ENCODE data around the gene CSNK2B. TPM values are rescaled to one million over a fixed set of nuclear protein-coding genes. Genes with fewer than 3 reads are reported as not detected.

Gene CSNK2B
- total RNA-seq, 1 experiment from 2014 or later: 173 TPM

DNA sequence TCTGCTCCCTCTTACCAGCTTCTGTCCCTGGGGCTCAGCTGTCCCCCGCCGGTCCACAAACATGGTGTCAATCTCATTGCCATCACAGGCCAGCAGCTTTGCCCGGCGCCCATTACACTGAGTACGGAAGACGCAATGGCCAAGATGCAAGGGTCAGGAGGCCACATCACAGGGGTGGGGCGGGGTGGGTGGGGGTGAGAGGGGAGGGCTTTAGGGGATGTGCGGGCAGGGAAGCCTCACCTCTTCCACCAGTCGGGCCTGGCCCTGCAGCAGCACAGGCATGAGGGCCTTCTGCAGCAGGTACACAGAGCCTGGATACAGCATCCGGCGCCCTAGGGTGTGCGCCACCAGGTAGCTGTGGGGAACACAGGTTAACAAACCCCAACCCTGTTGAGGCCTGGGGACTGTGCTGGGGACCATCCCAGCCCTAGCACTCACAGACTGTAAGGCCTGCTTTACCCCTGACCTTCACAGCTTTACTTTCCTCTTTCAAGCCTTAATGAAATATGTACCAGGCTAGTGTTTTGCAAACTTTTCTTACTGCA is 25.8 kb downstream of the CSNK2B start:
- DNase-seq: no peak
- peaks cover under 1% of the 10 kb centered on the region; the same call in 1 of the 2 replicates for H3K36me3 ChIP-seq (ENCODE audit: low read depth)
- H3K4me3 ChIP-seq: no peak overlapping the region
- no peak for TF ChIP-seq EZH2 (IDR thresholded peaks at IDR 0.05; ENCODE audit: low read depth)
- TF ChIP-seq, protein P1, sequence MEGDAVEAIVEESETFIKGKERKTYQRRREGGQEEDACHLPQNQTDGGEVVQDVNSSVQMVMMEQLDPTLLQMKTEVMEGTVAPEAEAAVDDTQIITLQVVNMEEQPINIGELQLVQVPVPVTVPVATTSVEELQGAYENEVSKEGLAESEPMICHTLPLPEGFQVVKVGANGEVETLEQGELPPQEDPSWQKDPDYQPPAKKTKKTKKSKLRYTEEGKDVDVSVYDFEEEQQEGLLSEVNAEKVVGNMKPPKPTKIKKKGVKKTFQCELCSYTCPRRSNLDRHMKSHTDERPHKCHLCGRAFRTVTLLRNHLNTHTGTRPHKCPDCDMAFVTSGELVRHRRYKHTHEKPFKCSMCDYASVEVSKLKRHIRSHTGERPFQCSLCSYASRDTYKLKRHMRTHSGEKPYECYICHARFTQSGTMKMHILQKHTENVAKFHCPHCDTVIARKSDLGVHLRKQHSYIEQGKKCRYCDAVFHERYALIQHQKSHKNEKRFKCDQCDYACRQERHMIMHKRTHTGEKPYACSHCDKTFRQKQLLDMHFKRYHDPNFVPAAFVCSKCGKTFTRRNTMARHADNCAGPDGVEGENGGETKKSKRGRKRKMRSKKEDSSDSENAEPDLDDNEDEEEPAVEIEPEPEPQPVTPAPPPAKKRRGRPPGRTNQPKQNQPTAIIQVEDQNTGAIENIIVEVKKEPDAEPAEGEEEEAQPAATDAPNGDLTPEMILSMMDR (conservative IDR thresholded peaks at IDR 0.05): no peak
- H3K9me3 ChIP-seq (ENCODE audit: insufficient read depth, low read depth): no peaks in the 10 kb centered on the region
- H3K4me2 ChIP-seq: no peak overlapping the region
- no peaks in the 10 kb centered on the region for H3K79me2 ChIP-seq (ENCODE audit: low read depth)
- no TSS peak for BruUV-seq (replicated peaks)
- ChIA-PET POLR2A (ENCODE audit: unreplicated experiment) (interaction anchor here (0.6 kb wide), 1 partner anchor 18 kb away, joined by 6 read pairs; no protein-coding TSS in a partner anchor), CTCF (no interaction called here)
- no peaks in the 10 kb centered on the region for H4K20me1 ChIP-seq (ENCODE audit: insufficient read depth)
- no peak overlapping the region for H3K27ac ChIP-seq
- intact Hi-C loops (cut with micrococcal nuclease; ENCODE audit: unreplicated experiment): no loop called here
- no peaks in the 10 kb centered on the region; the same call in 1 of the 2 replicates for H3F3A ChIP-seq (ENCODE audit: insufficient read depth, low read depth)
- H2AFZ ChIP-seq: no peak overlapping the region
- H3K9me2 ChIP-seq (ENCODE audit: insufficient read depth): no peaks in the 10 kb centered on the region
- H3K4me1 ChIP-seq (replicated peaks; ENCODE audit: insufficient read depth): no peaks in the 10 kb centered on the region; the same call in 1 of the 2 replicates
- no peaks in the 10 kb centered on the region for H3K27me3 ChIP-seq (ENCODE audit: insufficient read depth, low read depth)

DNA sequence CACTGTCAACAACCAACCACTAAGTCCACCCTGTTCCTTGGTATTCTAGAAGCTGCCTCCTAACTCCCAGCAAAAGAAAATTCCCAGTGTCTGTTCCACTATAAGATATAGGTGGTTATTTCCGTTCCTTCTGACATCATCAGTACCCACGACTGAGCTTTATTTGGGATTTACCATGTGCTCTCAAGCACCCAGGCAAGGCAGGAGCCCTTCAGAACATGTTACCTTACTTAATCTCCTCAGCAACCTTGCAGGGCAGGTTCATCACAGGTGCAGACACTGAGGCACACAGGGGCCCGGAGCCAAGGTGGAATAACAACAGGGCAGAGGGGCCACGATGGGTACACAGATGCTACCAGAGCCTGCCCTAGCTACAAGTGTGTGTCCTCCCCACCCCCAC is 26.5 kb downstream of the CSNK2B start:
- Histone ChIP-seq H4K20me1 (ENCODE audit: insufficient read depth) (no peaks in the 10 kb centered on the region), H3K27me3 (ENCODE audit: insufficient read depth, low read depth) (no peaks in the 10 kb centered on the region), H3K4me2 (no peak overlapping the region), H3K9me2 (ENCODE audit: insufficient read depth) (no peaks in the 10 kb centered on the region), H3F3A (ENCODE audit: insufficient read depth, low read depth) (no peaks in the 10 kb centered on the region; the same call in 1 of the 2 replicates), H3K79me2 (ENCODE audit: low read depth) (no peaks in the 10 kb centered on the region), H3K27ac (no peak overlapping the region), H3K4me3 (no peak overlapping the region), H2AFZ (no peak overlapping the region), H3K36me3 (ENCODE audit: low read depth) (peaks cover 3% of the 10 kb centered on the region; the same call in 1 of the 2 replicates), H3K9me3 (ENCODE audit: insufficient read depth, low read depth) (no peaks in the 10 kb centered on the region), H3K4me1 (replicated peaks; ENCODE audit: insufficient read depth) (no peaks in the 10 kb centered on the region; the same call in 1 of the 2 replicates)
- intact Hi-C loops (cut with micrococcal nuclease; ENCODE audit: unreplicated experiment): no loop called here
- ChIA-PET CTCF (no interaction called here), POLR2A (ENCODE audit: unreplicated experiment) (no interaction called here)
- TF ChIP-seq, protein P1 (conservative IDR thresholded peaks at IDR 0.05): no peak
- TF ChIP-seq EZH2 (IDR thresholded peaks at IDR 0.05; ENCODE audit: low read depth): no peak
- no TSS peak for BruUV-seq (replicated peaks)
- DNase-seq: no peak

DNA sequence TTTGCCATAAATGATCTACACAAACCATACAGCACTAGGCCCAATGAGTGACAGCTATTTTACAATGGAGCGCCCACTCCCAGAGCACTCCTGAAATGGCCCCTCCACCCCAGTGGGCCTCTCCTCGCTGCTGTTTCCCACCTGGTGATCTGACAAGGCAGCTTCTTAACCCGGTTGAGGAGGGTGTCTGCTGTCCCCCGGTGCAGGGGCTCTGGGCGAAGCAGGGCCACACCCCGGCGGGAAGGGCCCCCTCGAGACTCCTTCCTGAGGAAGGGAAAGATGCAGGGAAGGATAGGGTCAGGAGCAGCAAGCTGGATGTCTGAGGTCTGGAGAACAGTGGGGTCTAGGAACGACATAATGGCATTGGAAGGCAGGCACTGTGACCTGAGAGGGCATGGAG is 27.0 kb downstream of the CSNK2B start:
- CTCF ChIA-PET: no interaction called here

More for the DNA sequence above, 27.0 kb downstream of the CSNK2B start:
- no peaks in the 10 kb centered on the region for H3K27me3 ChIP-seq (ENCODE audit: insufficient read depth, low read depth)
- BruUV-seq (replicated peaks): no TSS peak
- DNase-seq: no peak
- no peak overlapping the region for H3K27ac ChIP-seq
- no peak overlapping the region for H2AFZ ChIP-seq
- peaks cover 3% of the 10 kb centered on the region; the same call in 1 of the 2 replicates for H3K36me3 ChIP-seq (ENCODE audit: low read depth)
- no peaks in the 10 kb centered on the region for H3K79me2 ChIP-seq (ENCODE audit: low read depth)
- H3K4me3 ChIP-seq: no peak overlapping the region
- no peak overlapping the region for H3K4me2 ChIP-seq
- H4K20me1 ChIP-seq (ENCODE audit: insufficient read depth): no peaks in the 10 kb centered on the region; the same call in 1 of the 2 replicates
- TF ChIP-seq, protein P1 (conservative IDR thresholded peaks at IDR 0.05): no peak
- TF ChIP-seq EZH2 (IDR thresholded peaks at IDR 0.05; ENCODE audit: low read depth): no peak
- intact Hi-C loops (cut with micrococcal nuclease; ENCODE audit: unreplicated experiment): no loop called here
- POLR2A ChIA-PET (ENCODE audit: unreplicated experiment): no interaction called here
- no peaks in the 10 kb centered on the region for H3K9me3 ChIP-seq (ENCODE audit: insufficient read depth, low read depth)
- no peaks in the 10 kb centered on the region; the same call in 1 of the 2 replicates for H3K4me1 ChIP-seq (replicated peaks; ENCODE audit: insufficient read depth)
- no peaks in the 10 kb centered on the region; the same call in 1 of the 2 replicates for H3F3A ChIP-seq (ENCODE audit: insufficient read depth, low read depth)
- no peaks in the 10 kb centered on the region for H3K9me2 ChIP-seq (ENCODE audit: insufficient read depth)
